Liver (tissue), 9 donors: ENCODE data around the gene NOTCH1. TPM values are rescaled to one million over a fixed set of nuclear protein-coding genes. Genes with fewer than 3 reads are reported as not detected.
A peak's percentile ranks its signal among the peaks of the same experiment; 100 is the strongest.

ENCODE experiments used
- DNase-seq: peaks from one replicate; pipeline ENCODE4 v3.0.0-alpha.2; 2017; ENCODE audit warnings: low spot score
- H3K27ac ChIP-seq, 2 donors: one replicate each; pipeline ENCODE4 v1.7.0; 2013; ENCODE audit warnings: inconsistent platforms in 2 of 2, low read length in 2 of 2, control low read depth in 1 of 2, low read depth in 1 of 2, mild to moderate bottlenecking in 1 of 2
- H3K27me3 ChIP-seq, 4 donors: one replicate each; pipeline versions ENCODE4 v1.6.1 to v1.7.0; 2013; ENCODE audit warnings: low read length in 3 of 4, inconsistent platforms in 1 of 4, mild to moderate bottlenecking in 1 of 4, moderate library complexity in 1 of 4; ENCODE audit not compliant: control insufficient read depth in 4 of 4, insufficient read depth in 4 of 4
- H3K36me3 ChIP-seq, 4 donors: one replicate each; pipeline versions ENCODE4 v1.6.1 to v1.7.0; 2013; ENCODE audit warnings: low read length in 3 of 4, mild to moderate bottlenecking in 3 of 4, low read depth in 1 of 4, moderate library complexity in 1 of 4; ENCODE audit not compliant: control insufficient read depth in 4 of 4, insufficient read depth in 3 of 4
- H3K4me1 ChIP-seq, 4 donors: one replicate each; pipeline versions ENCODE4 v1.6.1 to v1.7.0; 2013; ENCODE audit warnings: low read length in 3 of 4, mild to moderate bottlenecking in 3 of 4, moderate library complexity in 1 of 4; ENCODE audit not compliant: control insufficient read depth in 4 of 4, insufficient read depth in 4 of 4
- H3K4me3 ChIP-seq, 3 donors: one replicate each; pipeline versions ENCODE4 v1.6.1 to v1.7.0; 2013; ENCODE audit warnings: low read length in 3 of 3, control low read depth in 1 of 3, low read depth in 1 of 3, mild to moderate bottlenecking in 1 of 3
- H3K9ac ChIP-seq, 2 donors: one replicate each; pipeline ENCODE4 v1.7.0; 2013; ENCODE audit warnings: low read length in 2 of 2, mild to moderate bottlenecking in 2 of 2, moderate library complexity in 2 of 2, control low read depth in 1 of 2, low read depth in 1 of 2
- H3K9me3 ChIP-seq, 4 donors: one replicate each; pipeline versions ENCODE4 v1.6.1 to v1.7.0; 2013; ENCODE audit warnings: low read length in 3 of 4; ENCODE audit not compliant: control insufficient read depth in 4 of 4
- ATF3 ChIP-seq: IDR thresholded peaks from 2 replicates; pipeline ENCODE4 v1.6.1; 2016; ENCODE audit warnings: antibody characterized with exemption
- CTCF ChIP-seq: fragments of 150-350 bp; IDR thresholded peaks from 2 replicates; pipeline ENCODE4 v1.5.1; 2017; ENCODE audit warnings: improper control_type of control experiment, low read depth, low read length; ENCODE audit not compliant: missing input control
- EGR1 ChIP-seq, 2 donors: IDR thresholded peaks; 2 replicates each; pipeline ENCODE4 v1.6.1; 2016 to 2018; ENCODE audit warnings: antibody characterized with exemption in 2 of 2, low read depth in 2 of 2
- FOXA1 ChIP-seq: IDR thresholded peaks from 2 replicates; pipeline ENCODE4 v1.6.1; 2016; ENCODE audit warnings: antibody characterized with exemption
- FOXA2 ChIP-seq: IDR thresholded peaks from 2 replicates; pipeline ENCODE4 v1.6.1; 2016; ENCODE audit warnings: antibody characterized with exemption
- GABPA ChIP-seq, 2 donors: IDR thresholded peaks in 1 of 2; conservative IDR thresholded peaks in 1 of 2; 2 replicates each; pipeline ENCODE4 v1.6.1; 2016; ENCODE audit warnings: antibody characterized with exemption in 2 of 2, mild to moderate bottlenecking in 1 of 2, moderate library complexity in 1 of 2
- HNF4A ChIP-seq, 2 donors: conservative IDR thresholded peaks; 2 replicates each; pipeline ENCODE4 v1.6.1; 2016; ENCODE audit warnings: antibody characterized with exemption in 2 of 2, mild to moderate bottlenecking in 2 of 2
- HNF4G ChIP-seq: IDR thresholded peaks from 2 replicates; pipeline ENCODE4 v1.6.1; 2016; ENCODE audit warnings: antibody characterized with exemption
- JUND ChIP-seq, 2 donors: IDR thresholded peaks; 2 replicates each; pipeline ENCODE4 v1.6.1; 2016; ENCODE audit warnings: antibody characterized with exemption in 2 of 2
- NR2F2 ChIP-seq: IDR thresholded peaks from 2 replicates; pipeline ENCODE4 v1.6.1; 2016; ENCODE audit warnings: antibody characterized with exemption
- RAD21 ChIP-seq, 2 donors: IDR thresholded peaks; 2 replicates each; pipeline ENCODE4 v1.6.1; 2016; ENCODE audit warnings: antibody characterized with exemption in 2 of 2, mild to moderate bottlenecking in 2 of 2
- RXRA ChIP-seq, 2 donors: IDR thresholded peaks; 2 replicates each; pipeline ENCODE4 v1.6.1; 2017 to 2018; ENCODE audit warnings: antibody characterized with exemption in 2 of 2, mild to moderate bottlenecking in 1 of 2
- SP1 ChIP-seq: IDR thresholded peaks from 2 replicates; pipeline ENCODE4 v1.6.1; 2018; ENCODE audit warnings: antibody characterized with exemption, mild to moderate bottlenecking
- TAF1 ChIP-seq: conservative IDR thresholded peaks from 2 replicates; pipeline ENCODE4 v1.6.1; 2016; ENCODE audit warnings: antibody characterized with exemption, mild to moderate bottlenecking
- YY1 ChIP-seq: IDR thresholded peaks from 2 replicates; pipeline ENCODE4 v1.6.1; 2016; ENCODE audit warnings: antibody characterized with exemption, mild to moderate bottlenecking
- WGBS: extraction: QIAGEN DNeasy Blood & Tissue Kit; methylation state at CpG from one replicate; pipeline ENCODE4 v1.1.7; 2013; 5-methylcytosine and 5-hydroxymethylcytosine counted together
- polyA plus RNA-seq, 2 donors: library from polyadenylated mRNA; stranded (reverse) in 1 of 2; unstranded in 1 of 2; fragments of 200-250 nt in 1 of 2; fragments of >200 nt in 1 of 2; fragmentation: Nextera tagmentation in 1 of 2; extraction: Ambion mirVana in 1 of 2; gene quantifications; one replicate each; pipeline versions ENCODE4 v1.2.1 to v1.2.3, GENCODE V29; 2013 to 2015
- total RNA-seq, 2 donors: library from RNA; depleted of rRNA; stranded (reverse); fragments of >200 nt; gene quantifications; one replicate each; pipeline ENCODE4 v1.2.3, GENCODE V29; 2014
- TF ChIP-seq, protein P1 (sequence below): IDR thresholded peaks from 2 replicates; pipeline ENCODE4 v1.6.1; 2016; ENCODE audit warnings: antibody characterized with exemption, mild to moderate bottlenecking
- TF ChIP-seq, protein P2 (sequence below): IDR thresholded peaks from 2 replicates; pipeline ENCODE4 v1.6.1; 2016; ENCODE audit warnings: antibody characterized with exemption
- TF ChIP-seq, protein P3 (sequence below): IDR thresholded peaks from 2 replicates; pipeline ENCODE4 v1.6.1; 2016; ENCODE audit warnings: antibody characterized with exemption
- donor health status: healthy.
- donor health status: healthy.
- donor health status: healthy.
- donor health status: healthy.
- donor health status: healthy.

NOTCH1 gene
- total and polyA plus RNA-seq, 4 donors, result 2.4 to 22.3 (median 8.5) TPM

GRCh38 chr9:136543280-136543679 lies 2.6 kb downstream of the NOTCH1 start:
- no peak overlapping the region for H3K9ac ChIP-seq
- DNase-seq, result no peak
- TF ChIP-seq RXRA (IDR thresholded peaks at IDR 0.05) (no peak), NR2F2 (no peak), JUND (IDR thresholded peaks at IDR 0.05) (no peak), SP1 (no peak), RAD21 (IDR thresholded peaks at IDR 0.05) (no peak), FOXA1 (no peak), YY1 (no peak), TAF1 (no peak), HNF4A (conservative IDR thresholded peaks at IDR 0.05) (no peak), ATF3 (no peak), CTCF (no peak), FOXA2 (no peak), GABPA (IDR thresholded peaks at IDR 0.05 in 1 of 2, conservative IDR thresholded peaks at IDR 0.05 in 1 of 2) (no peak), HNF4G (no peak), EGR1 (IDR thresholded peaks at IDR 0.05; ENCODE audit: low read depth in 2 of 2) (no peak)
- TF ChIP-seq, protein P1, sequence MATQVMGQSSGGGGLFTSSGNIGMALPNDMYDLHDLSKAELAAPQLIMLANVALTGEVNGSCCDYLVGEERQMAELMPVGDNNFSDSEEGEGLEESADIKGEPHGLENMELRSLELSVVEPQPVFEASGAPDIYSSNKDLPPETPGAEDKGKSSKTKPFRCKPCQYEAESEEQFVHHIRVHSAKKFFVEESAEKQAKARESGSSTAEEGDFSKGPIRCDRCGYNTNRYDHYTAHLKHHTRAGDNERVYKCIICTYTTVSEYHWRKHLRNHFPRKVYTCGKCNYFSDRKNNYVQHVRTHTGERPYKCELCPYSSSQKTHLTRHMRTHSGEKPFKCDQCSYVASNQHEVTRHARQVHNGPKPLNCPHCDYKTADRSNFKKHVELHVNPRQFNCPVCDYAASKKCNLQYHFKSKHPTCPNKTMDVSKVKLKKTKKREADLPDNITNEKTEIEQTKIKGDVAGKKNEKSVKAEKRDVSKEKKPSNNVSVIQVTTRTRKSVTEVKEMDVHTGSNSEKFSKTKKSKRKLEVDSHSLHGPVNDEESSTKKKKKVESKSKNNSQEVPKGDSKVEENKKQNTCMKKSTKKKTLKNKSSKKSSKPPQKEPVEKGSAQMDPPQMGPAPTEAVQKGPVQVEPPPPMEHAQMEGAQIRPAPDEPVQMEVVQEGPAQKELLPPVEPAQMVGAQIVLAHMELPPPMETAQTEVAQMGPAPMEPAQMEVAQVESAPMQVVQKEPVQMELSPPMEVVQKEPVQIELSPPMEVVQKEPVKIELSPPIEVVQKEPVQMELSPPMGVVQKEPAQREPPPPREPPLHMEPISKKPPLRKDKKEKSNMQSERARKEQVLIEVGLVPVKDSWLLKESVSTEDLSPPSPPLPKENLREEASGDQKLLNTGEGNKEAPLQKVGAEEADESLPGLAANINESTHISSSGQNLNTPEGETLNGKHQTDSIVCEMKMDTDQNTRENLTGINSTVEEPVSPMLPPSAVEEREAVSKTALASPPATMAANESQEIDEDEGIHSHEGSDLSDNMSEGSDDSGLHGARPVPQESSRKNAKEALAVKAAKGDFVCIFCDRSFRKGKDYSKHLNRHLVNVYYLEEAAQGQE, result no peak
- TF ChIP-seq, protein P2, sequence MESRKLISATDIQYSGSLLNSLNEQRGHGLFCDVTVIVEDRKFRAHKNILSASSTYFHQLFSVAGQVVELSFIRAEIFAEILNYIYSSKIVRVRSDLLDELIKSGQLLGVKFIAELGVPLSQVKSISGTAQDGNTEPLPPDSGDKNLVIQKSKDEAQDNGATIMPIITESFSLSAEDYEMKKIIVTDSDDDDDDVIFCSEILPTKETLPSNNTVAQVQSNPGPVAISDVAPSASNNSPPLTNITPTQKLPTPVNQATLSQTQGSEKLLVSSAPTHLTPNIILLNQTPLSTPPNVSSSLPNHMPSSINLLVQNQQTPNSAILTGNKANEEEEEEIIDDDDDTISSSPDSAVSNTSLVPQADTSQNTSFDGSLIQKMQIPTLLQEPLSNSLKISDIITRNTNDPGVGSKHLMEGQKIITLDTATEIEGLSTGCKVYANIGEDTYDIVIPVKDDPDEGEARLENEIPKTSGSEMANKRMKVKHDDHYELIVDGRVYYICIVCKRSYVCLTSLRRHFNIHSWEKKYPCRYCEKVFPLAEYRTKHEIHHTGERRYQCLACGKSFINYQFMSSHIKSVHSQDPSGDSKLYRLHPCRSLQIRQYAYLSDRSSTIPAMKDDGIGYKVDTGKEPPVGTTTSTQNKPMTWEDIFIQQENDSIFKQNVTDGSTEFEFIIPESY, result no peak
- TF ChIP-seq, protein P3, sequence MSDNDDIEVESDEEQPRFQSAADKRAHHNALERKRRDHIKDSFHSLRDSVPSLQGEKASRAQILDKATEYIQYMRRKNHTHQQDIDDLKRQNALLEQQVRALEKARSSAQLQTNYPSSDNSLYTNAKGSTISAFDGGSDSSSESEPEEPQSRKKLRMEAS, result no peak

More at GRCh38 chr9:136543280-136543679, 2.6 kb downstream of the NOTCH1 start:
- Histone ChIP-seq H3K27ac (peak overlapping the region in 1 of 2 donors; percentile 48), H3K36me3 (peaks cover 0 to 8% (median 0%) of the 10 kb centered on the region in 4 donors), H3K4me1 (peaks cover 18 to 57% (median 35%) of the 10 kb centered on the region in 4 donors), H3K27me3 (no peaks in the 10 kb centered on the region), H3K4me3 (peak overlapping the region in 1 of 3 donors; percentile 94), H3K9me3 (no peaks in the 10 kb centered on the region)
- WGBS, result 81% methylated on average over 10 of the region's 10 CpGs
